ENCODE results near the gene TMEM121.

TMEM121 gene

GRCh38 chr14:105507247-105507646, 19.1 kb upstream of the TMEM121 start:
- TF ChIP-seq POLR2AphosphoS5 (IDR thresholded peaks at IDR 0.05; ENCODE audit: low read depth, low read length) (no peak), SIN3A (IDR thresholded peaks at IDR 0.05; ENCODE audit: borderline replicate concordance, insufficient read depth, low read length) (no peak), TAF1 (IDR thresholded peaks at IDR 0.05; ENCODE audit: borderline replicate concordance, insufficient read depth, low read length) (no peak), FOXP2 (optimal IDR thresholded peaks at IDR 0.05; ENCODE audit: borderline replicate concordance, extremely low read depth, extremely low read length, insufficient read depth) (no peak)
- TF ChIP-seq, protein P1, sequence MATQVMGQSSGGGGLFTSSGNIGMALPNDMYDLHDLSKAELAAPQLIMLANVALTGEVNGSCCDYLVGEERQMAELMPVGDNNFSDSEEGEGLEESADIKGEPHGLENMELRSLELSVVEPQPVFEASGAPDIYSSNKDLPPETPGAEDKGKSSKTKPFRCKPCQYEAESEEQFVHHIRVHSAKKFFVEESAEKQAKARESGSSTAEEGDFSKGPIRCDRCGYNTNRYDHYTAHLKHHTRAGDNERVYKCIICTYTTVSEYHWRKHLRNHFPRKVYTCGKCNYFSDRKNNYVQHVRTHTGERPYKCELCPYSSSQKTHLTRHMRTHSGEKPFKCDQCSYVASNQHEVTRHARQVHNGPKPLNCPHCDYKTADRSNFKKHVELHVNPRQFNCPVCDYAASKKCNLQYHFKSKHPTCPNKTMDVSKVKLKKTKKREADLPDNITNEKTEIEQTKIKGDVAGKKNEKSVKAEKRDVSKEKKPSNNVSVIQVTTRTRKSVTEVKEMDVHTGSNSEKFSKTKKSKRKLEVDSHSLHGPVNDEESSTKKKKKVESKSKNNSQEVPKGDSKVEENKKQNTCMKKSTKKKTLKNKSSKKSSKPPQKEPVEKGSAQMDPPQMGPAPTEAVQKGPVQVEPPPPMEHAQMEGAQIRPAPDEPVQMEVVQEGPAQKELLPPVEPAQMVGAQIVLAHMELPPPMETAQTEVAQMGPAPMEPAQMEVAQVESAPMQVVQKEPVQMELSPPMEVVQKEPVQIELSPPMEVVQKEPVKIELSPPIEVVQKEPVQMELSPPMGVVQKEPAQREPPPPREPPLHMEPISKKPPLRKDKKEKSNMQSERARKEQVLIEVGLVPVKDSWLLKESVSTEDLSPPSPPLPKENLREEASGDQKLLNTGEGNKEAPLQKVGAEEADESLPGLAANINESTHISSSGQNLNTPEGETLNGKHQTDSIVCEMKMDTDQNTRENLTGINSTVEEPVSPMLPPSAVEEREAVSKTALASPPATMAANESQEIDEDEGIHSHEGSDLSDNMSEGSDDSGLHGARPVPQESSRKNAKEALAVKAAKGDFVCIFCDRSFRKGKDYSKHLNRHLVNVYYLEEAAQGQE (IDR thresholded peaks at IDR 0.05; ENCODE audit: insufficient read depth in 1 of 2, low read depth in 2 of 2, low read length in 2 of 2): no peak

DNA sequence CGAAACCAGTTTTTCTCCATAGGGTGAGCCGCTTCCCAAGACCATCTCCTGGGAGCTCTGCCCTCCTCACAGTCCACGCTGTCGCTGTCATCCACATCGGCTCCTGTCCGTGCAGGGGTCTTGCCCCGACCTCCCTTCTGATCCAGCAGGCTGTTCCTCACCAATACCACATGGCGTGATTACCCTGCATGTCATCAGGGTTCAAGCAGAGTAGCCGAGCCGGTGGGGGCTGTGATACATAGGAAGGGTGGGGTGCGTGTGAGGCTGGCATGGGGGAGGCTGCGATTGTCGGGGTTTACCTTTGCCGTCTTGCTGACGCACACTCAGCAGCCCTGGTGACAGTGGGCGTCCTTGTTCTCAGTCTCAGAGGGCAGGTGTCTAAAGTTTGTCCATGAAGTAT, 18.3 kb upstream of the TMEM121 start:
- TF ChIP-seq FOXP2 (optimal IDR thresholded peaks at IDR 0.05; ENCODE audit: borderline replicate concordance, extremely low read depth, extremely low read length, insufficient read depth) (no peak), SIN3A (IDR thresholded peaks at IDR 0.05; ENCODE audit: borderline replicate concordance, insufficient read depth, low read length) (no peak)

DNA sequence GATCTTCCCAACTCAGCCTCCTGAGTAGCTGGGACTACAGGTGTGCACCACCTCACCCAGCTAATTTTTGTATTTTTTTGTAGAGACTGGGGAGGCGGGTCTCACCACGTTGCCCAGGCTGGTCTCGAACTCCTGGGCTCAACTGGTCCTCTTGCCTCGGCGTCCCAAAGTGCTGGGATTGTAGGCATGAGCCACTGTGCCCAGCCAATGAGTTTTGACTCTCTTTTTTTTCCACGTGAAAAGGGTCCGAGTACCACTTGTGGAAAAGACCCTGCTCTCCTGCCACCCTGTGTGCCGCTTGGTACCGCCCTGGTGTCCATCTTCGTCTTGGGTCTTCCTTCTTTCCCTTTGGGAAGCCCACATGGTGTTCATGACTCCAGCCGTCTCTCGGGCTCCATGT, 17.8 kb upstream of the TMEM121 start:
- TF ChIP-seq FOXP2 (optimal IDR thresholded peaks at IDR 0.05; ENCODE audit: borderline replicate concordance, extremely low read depth, extremely low read length, insufficient read depth): no peak
- TF ChIP-seq POLR2AphosphoS5 (IDR thresholded peaks at IDR 0.05; ENCODE audit: low read depth, low read length): no peak
- TF ChIP-seq TAF1 (IDR thresholded peaks at IDR 0.05; ENCODE audit: borderline replicate concordance, insufficient read depth, low read length): no peak
- TF ChIP-seq, protein P1 (IDR thresholded peaks at IDR 0.05; ENCODE audit: insufficient read depth in 1 of 2, low read depth in 2 of 2, low read length in 2 of 2): no peak
- no peak for TF ChIP-seq SIN3A (IDR thresholded peaks at IDR 0.05; ENCODE audit: borderline replicate concordance, insufficient read depth, low read length)

- TF ChIP-seq POLR2AphosphoS5 (IDR thresholded peaks at IDR 0.05; ENCODE audit: low read depth, low read length) (no peak), TAF1 (IDR thresholded peaks at IDR 0.05; ENCODE audit: borderline replicate concordance, insufficient read depth, low read length) (no peak), SIN3A (IDR thresholded peaks at IDR 0.05; ENCODE audit: borderline replicate concordance, insufficient read depth, low read length) (no peak), FOXP2 (optimal IDR thresholded peaks at IDR 0.05; ENCODE audit: borderline replicate concordance, extremely low read depth, extremely low read length, insufficient read depth) (no peak)
- TF ChIP-seq, protein P1 (IDR thresholded peaks at IDR 0.05; ENCODE audit: insufficient read depth in 1 of 2, low read depth in 2 of 2, low read length in 2 of 2): no peak
Measured at GRCh38 chr14:105517096-105517495, 9.3 kb upstream of the TMEM121 start.

- TF ChIP-seq TAF1 (IDR thresholded peaks at IDR 0.05; ENCODE audit: borderline replicate concordance, insufficient read depth, low read length): no peak
- TF ChIP-seq, protein P1 (IDR thresholded peaks at IDR 0.05; ENCODE audit: insufficient read depth in 1 of 2, low read depth in 2 of 2, low read length in 2 of 2): no peak
- no peak for TF ChIP-seq FOXP2 (optimal IDR thresholded peaks at IDR 0.05; ENCODE audit: borderline replicate concordance, extremely low read depth, extremely low read length, insufficient read depth)
- no peak for TF ChIP-seq SIN3A (IDR thresholded peaks at IDR 0.05; ENCODE audit: borderline replicate concordance, insufficient read depth, low read length)
- no peak for TF ChIP-seq POLR2AphosphoS5 (IDR thresholded peaks at IDR 0.05; ENCODE audit: low read depth, low read length)
Measured at GRCh38 chr14:105519946-105520698, 6.3 kb upstream of the TMEM121 start.

All from PFSK-1 (cell line).